Activated CD8-positive, alpha-beta memory T cell treated with anti-CD3 and anti-CD28 coated beads for 24 hours (primary cell): Measurements from ENCODE around the gene CACNA1I.

ENCODE experiments used
- DNase-seq: peaks from one replicate; pipeline ENCODE4 v3.0.0-alpha.2; 2020

Gene CACNA1I

GRCh38 chr22:39535831-39536449 lies 34.6 kb upstream of the CACNA1I start:
- DNase-seq = no peak

GRCh38 chr22:39536711-39537110 lies 33.8 kb upstream of the CACNA1I start:
- DNase-seq = no peak

- DNase-seq = no peak
Observed at GRCh38 chr22:39537975-39538374, 32.6 kb upstream of the CACNA1I start.

GRCh38 chr22:39543095-39543494 lies 27.5 kb upstream of the CACNA1I start:
- DNase-seq = no peak

GRCh38 chr22:39545386-39546365 lies 24.9 kb upstream of the CACNA1I start:
- peak; percentile 87 for DNase-seq

- DNase-seq = no peak
Observed at GRCh38 chr22:39546889-39547586, 23.5 kb upstream of the CACNA1I start.

GRCh38 chr22:39547587-39547947 lies 23.0 kb upstream of the CACNA1I start:
- DNase-seq = no peak

GRCh38 chr22:39553429-39553828 lies 17.1 kb upstream of the CACNA1I start:
- no peak for DNase-seq

- no peak for DNase-seq
Observed at GRCh38 chr22:39554151-39554550, 16.4 kb upstream of the CACNA1I start.

- peak; percentile 73 for DNase-seq
Observed at GRCh38 chr22:39556970-39557841, 13.3 kb upstream of the CACNA1I start.

- no peak for DNase-seq
Observed at GRCh38 chr22:39558254-39558727, 12.3 kb upstream of the CACNA1I start.

- DNase-seq = no peak
Observed at GRCh38 chr22:39558950-39559349, 11.6 kb upstream of the CACNA1I start.

- DNase-seq = no peak
Observed at GRCh38 chr22:39559456-39560105, 11.0 kb upstream of the CACNA1I start.

- DNase-seq = no peak
Observed at GRCh38 chr22:39560127-39560526, 10.4 kb upstream of the CACNA1I start.

- DNase-seq = no peak
Observed at GRCh38 chr22:39562839-39563489, 7.6 kb upstream of the CACNA1I start.

GRCh38 chr22:39563571-39564428 lies 6.8 kb upstream of the CACNA1I start:
- DNase-seq = no peak

- no peak for DNase-seq
Observed at GRCh38 chr22:39565414-39565944, 5.1 kb upstream of the CACNA1I start.

- DNase-seq = peak; percentile 66
Observed at GRCh38 chr22:39567135-39567946, 3.2 kb upstream of the CACNA1I start.
